Measurements from ENCODE around the gene TMEM135. TPM values are rescaled to one million over a fixed set of nuclear protein-coding genes. Genes with fewer than 3 reads are reported as not detected.

TMEM135 gene
- total RNA-seq, 1 experiment from 2014 or later = 65.5 TPM

GRCh38 chr11:87292598-87292997 is 254.9 kb downstream of the TMEM135 start:
- no peak for TF ChIP-seq CTCF (IDR thresholded peaks at IDR 0.05)
- TF ChIP-seq REST (IDR thresholded peaks at IDR 0.05; ENCODE audit: insufficient read depth in 1 of 2, low read depth in 2 of 2, low read length in 1 of 2) = no peak
- no peak for TF ChIP-seq TCF7L2 (IDR thresholded peaks at IDR 0.05; ENCODE audit: low read depth, low read length)
- TF ChIP-seq POLR2AphosphoS5 (IDR thresholded peaks at IDR 0.05; ENCODE audit: low read depth, low read length) = no peak
- no peak for TF ChIP-seq SIN3A (IDR thresholded peaks at IDR 0.05; ENCODE audit: borderline replicate concordance, insufficient read depth, low read depth, low read length)
- no TSS peak for BruUV-seq (replicated peaks)
- no peak overlapping the region for H3K4me3 ChIP-seq (ENCODE audit: low read depth in 2 of 2, low read length in 2 of 2)
- in situ Hi-C loops (cut with HindIII; ENCODE audit: low pct_unique_long_range_greater_than_20kb, low sequenced_read_pairs) (no loop called here), intact Hi-C loops (cut with micrococcal nuclease; ENCODE audit: unreplicated experiment) (loop anchor here (5.0 kb wide), 1 partner anchor 295 kb away; no protein-coding TSS in a partner anchor)
- no peaks in the 10 kb centered on the region for H3K27me3 ChIP-seq (ENCODE audit: control insufficient read depth, insufficient read depth, low read length)
- ATAC-seq = no peak
- POLR2A ChIA-PET = no interaction called here
- no peaks in the 10 kb centered on the region for H3K36me3 ChIP-seq (ENCODE audit: control insufficient read depth, insufficient read depth, low read length)
- no peak overlapping the region for H3K27ac ChIP-seq (ENCODE audit: low read length)
- CTCF ChIA-PET = no interaction called here
- no peaks in the 10 kb centered on the region for H3K9me3 ChIP-seq (ENCODE audit: control insufficient read depth, insufficient read depth, low read depth, low read length)
- no peaks in the 10 kb centered on the region for H3K4me1 ChIP-seq (ENCODE audit: control insufficient read depth, insufficient read depth, low read length)
- no peak for DNase-seq (ENCODE audit: low read depth, low spot score)

GRCh38 chr11:87295237-87295636 is 257.5 kb downstream of the TMEM135 start:
- Histone ChIP-seq H3K9me3 (ENCODE audit: control insufficient read depth, insufficient read depth, low read depth, low read length) (no peaks in the 10 kb centered on the region), H3K4me3 (ENCODE audit: low read depth in 2 of 2, low read length in 2 of 2) (no peak overlapping the region), H3K4me1 (ENCODE audit: control insufficient read depth, insufficient read depth, low read length) (no peaks in the 10 kb centered on the region), H3K27me3 (ENCODE audit: control insufficient read depth, insufficient read depth, low read length) (no peaks in the 10 kb centered on the region), H3K36me3 (ENCODE audit: control insufficient read depth, insufficient read depth, low read length) (no peaks in the 10 kb centered on the region), H3K27ac (ENCODE audit: low read length) (no peak overlapping the region)
- intact Hi-C loops (cut with micrococcal nuclease; ENCODE audit: unreplicated experiment) = no loop called here
- no peak for DNase-seq (ENCODE audit: low read depth, low spot score)
- BruUV-seq (replicated peaks) = no TSS peak
- in situ Hi-C loops (cut with HindIII; ENCODE audit: low pct_unique_long_range_greater_than_20kb, low sequenced_read_pairs) = no loop called here
- TF ChIP-seq CTCF (IDR thresholded peaks at IDR 0.05) (no peak), REST (IDR thresholded peaks at IDR 0.05; ENCODE audit: insufficient read depth in 1 of 2, low read depth in 2 of 2, low read length in 1 of 2) (no peak), SIN3A (IDR thresholded peaks at IDR 0.05; ENCODE audit: borderline replicate concordance, insufficient read depth, low read depth, low read length) (no peak), TCF7L2 (IDR thresholded peaks at IDR 0.05; ENCODE audit: low read depth, low read length) (no peak), POLR2AphosphoS5 (IDR thresholded peaks at IDR 0.05; ENCODE audit: low read depth, low read length) (no peak)
- ATAC-seq = no peak
- CTCF ChIA-PET = interaction anchor here (0.6 to 0.9 kb wide), 2 partner anchors 315 to 356 kb away, joined by 3 to 4 read pairs; no protein-coding TSS in a partner anchor
- POLR2A ChIA-PET = no interaction called here
